ENCODE data around the gene CCSER1.

CCSER1 gene

GRCh38 chr4:91470671-91471070 is 1343.5 kb downstream of the CCSER1 start:
- no peak for DNase-seq (ENCODE audit: low read depth in 2 of 3, low spot score in 2 of 3)

- DNase-seq (ENCODE audit: low read depth in 2 of 3, low spot score in 2 of 3), result no peak
Measured at GRCh38 chr4:91471280-91471679, 1344.1 kb downstream of the CCSER1 start.

GRCh38 chr4:91472046-91472445 is 1344.9 kb downstream of the CCSER1 start:
- DNase-seq (ENCODE audit: low read depth in 2 of 3, low spot score in 2 of 3), result no peak

GRCh38 chr4:91485415-91485814 is 1358.2 kb downstream of the CCSER1 start:
- no peak for DNase-seq (ENCODE audit: low read depth in 2 of 3, low spot score in 2 of 3)

GRCh38 chr4:91488946-91489345 is 1361.8 kb downstream of the CCSER1 start:
- no peak for DNase-seq (ENCODE audit: low read depth in 2 of 3, low spot score in 2 of 3)

- DNase-seq (ENCODE audit: low read depth in 2 of 3, low spot score in 2 of 3), result no peak
Measured at GRCh38 chr4:91497892-91498291, 1370.7 kb downstream of the CCSER1 start.

- no peak for DNase-seq (ENCODE audit: low read depth in 2 of 3, low spot score in 2 of 3)
Measured at GRCh38 chr4:91502365-91502764, 1375.2 kb downstream of the CCSER1 start.

GRCh38 chr4:91513326-91513725 is 1386.1 kb downstream of the CCSER1 start:
- DNase-seq (ENCODE audit: low read depth in 2 of 3, low spot score in 2 of 3), result no peak

- no peak for DNase-seq (ENCODE audit: low read depth in 2 of 3, low spot score in 2 of 3)
Measured at GRCh38 chr4:91519155-91519554, 1392.0 kb downstream of the CCSER1 start.

GRCh38 chr4:91525621-91526020 is 1398.4 kb downstream of the CCSER1 start:
- no peak for DNase-seq (ENCODE audit: low read depth in 2 of 3, low spot score in 2 of 3)

GRCh38 chr4:91527056-91527455 is 1399.9 kb downstream of the CCSER1 start:
- DNase-seq (ENCODE audit: low read depth in 2 of 3, low spot score in 2 of 3), result no peak

- no peak for DNase-seq (ENCODE audit: low read depth in 2 of 3, low spot score in 2 of 3)
Measured at GRCh38 chr4:91567594-91567993, 1440.4 kb downstream of the CCSER1 start.

- no peak for DNase-seq (ENCODE audit: low read depth in 2 of 3, low spot score in 2 of 3)
Measured at GRCh38 chr4:91577864-91578263, 1450.7 kb downstream of the CCSER1 start.

- no peak for DNase-seq (ENCODE audit: low read depth in 2 of 3, low spot score in 2 of 3)
Measured at GRCh38 chr4:91590260-91590659, 1463.1 kb downstream of the CCSER1 start.

- DNase-seq (ENCODE audit: low read depth in 2 of 3, low spot score in 2 of 3), result no peak
Measured at GRCh38 chr4:91592125-91592524, 1464.9 kb downstream of the CCSER1 start.

GRCh38 chr4:91596718-91597117 is 1469.5 kb downstream of the CCSER1 start:
- DNase-seq (ENCODE audit: low read depth in 2 of 3, low spot score in 2 of 3), result no peak

GRCh38 chr4:91598696-91599095 is 1471.5 kb downstream of the CCSER1 start:
- no peak for DNase-seq (ENCODE audit: low read depth in 2 of 3, low spot score in 2 of 3)

GRCh38 chr4:91600301-91600700 is 1473.1 kb downstream of the CCSER1 start:
- no peak for DNase-seq (ENCODE audit: low read depth in 2 of 3, low spot score in 2 of 3)

- DNase-seq (ENCODE audit: low read depth in 2 of 3, low spot score in 2 of 3), result no peak
Measured at GRCh38 chr4:91601401-91601800, 1474.2 kb downstream of the CCSER1 start.

- no peak for DNase-seq (ENCODE audit: low read depth in 2 of 3, low spot score in 2 of 3)
Measured at GRCh38 chr4:91611782-91612181, 1484.6 kb downstream of the CCSER1 start.

- no peak for DNase-seq (ENCODE audit: low read depth in 2 of 3, low spot score in 2 of 3)
Measured at GRCh38 chr4:91620952-91621351, 1493.8 kb downstream of the CCSER1 start.

GRCh38 chr4:91621446-91621845 is 1494.3 kb downstream of the CCSER1 start:
- DNase-seq (ENCODE audit: low read depth in 2 of 3, low spot score in 2 of 3), result no peak

- no peak for DNase-seq (ENCODE audit: low read depth in 2 of 3, low spot score in 2 of 3)
Measured at GRCh38 chr4:91622925-91623602, 1495.9 kb downstream of the CCSER1 start.
